DOHH2 (cell line): ENCODE data around the gene LSM2.

Experiments
- H3F3A ChIP-seq: fragments of 200-600 bp; sonication (generic), shearing (Covaris generic); 2 replicates; pipeline ENCODE4 v1.6.0; 2016; ENCODE audit warnings: antibody characterized with exemption, mild to moderate bottlenecking; ENCODE audit not compliant: control insufficient read depth, insufficient read depth
- H3K27ac ChIP-seq: fragments of 200-600 bp; sonication (generic); 2 replicates; pipeline ENCODE4 v1.5.1; 2014; ENCODE audit warnings: low read depth, mild to moderate bottlenecking, low read length, moderate library complexity
- H3K27me3 ChIP-seq: fragments of 200-600 bp; sonication (generic); 2 replicates; pipeline ENCODE4 v1.6.1; 2014; ENCODE audit warnings: mild to moderate bottlenecking, low read length, mixed read lengths; ENCODE audit not compliant: control insufficient read depth
- H3K36me3 ChIP-seq: fragments of 200-600 bp; sonication (generic); 2 replicates; pipeline ENCODE4 v1.6.1; 2014; ENCODE audit warnings: mild to moderate bottlenecking, low read length, moderate library complexity, mixed read lengths; ENCODE audit not compliant: control insufficient read depth
- H3K4me1 ChIP-seq: fragments of 200-600 bp; sonication (generic); 2 replicates; pipeline ENCODE4 v1.6.1; 2014; ENCODE audit warnings: mild to moderate bottlenecking, low read length, mixed read lengths; ENCODE audit not compliant: control insufficient read depth
- H3K4me2 ChIP-seq: fragments of 200-600 bp; sonication (generic); 2 replicates; pipeline ENCODE4 v1.6.0; 2014; ENCODE audit warnings: mild to moderate bottlenecking, low read length, moderate library complexity
- H3K4me3 ChIP-seq: fragments of 200-600 bp; sonication (generic); 2 replicates; pipeline ENCODE4 v1.5.1; 2014; ENCODE audit warnings: mild to moderate bottlenecking, low read length, mixed read lengths
- H3K79me2 ChIP-seq: fragments of 200-600 bp; sonication (generic); 2 replicates; pipeline ENCODE4 v1.6.1; 2014; ENCODE audit warnings: mild to moderate bottlenecking, low read length, mixed read lengths; ENCODE audit not compliant: control insufficient read depth
- H3K9me2 ChIP-seq: fragments of 200-600 bp; sonication (generic); replicated peaks from 2 replicates; pipeline ENCODE4 v1.6.1; 2014; ENCODE audit warnings: mild to moderate bottlenecking, low read length, mixed read lengths; ENCODE audit not compliant: control insufficient read depth
- H3K9me3 ChIP-seq: fragments of 200-600 bp; sonication (generic); 2 replicates; pipeline ENCODE4 v1.6.1; 2014; ENCODE audit warnings: antibody characterized with exemption, low read length, mixed read lengths; ENCODE audit not compliant: control insufficient read depth, insufficient read depth
- H4K20me1 ChIP-seq: fragments of 200-600 bp; sonication (generic); 2 replicates; pipeline ENCODE4 v1.6.0; 2014; ENCODE audit warnings: low read depth, mild to moderate bottlenecking, antibody characterized with exemption, low read length, moderate library complexity; ENCODE audit not compliant: control insufficient read depth, insufficient read depth
- CTCF ChIP-seq: fragments of 200-600 bp; sonication (generic); IDR thresholded peaks from one replicate; pipeline ENCODE4 v1.5.1; 2014; ENCODE audit warnings: antibody characterized with exemption, mild to moderate bottlenecking, low read depth, low read length; ENCODE audit not compliant: poor library complexity, severe bottlenecking
- EZH2phosphoT487 ChIP-seq: fragments of 200-600 bp; sonication (generic); IDR thresholded peaks from 2 replicates; pipeline ENCODE4 v1.6.1; 2017; ENCODE audit warnings: borderline replicate concordance, mild to moderate bottlenecking, antibody characterized with exemption, low read length, moderate library complexity, mixed read lengths

LSM2 gene

GRCh38 chr6:31781244-31782125 is 25.3 kb downstream of the LSM2 start:
- Histone ChIP-seq H3K9me2 (no peaks in the 10 kb centered on the region), H3F3A (no peaks in the 10 kb centered on the region), H3K9me3 (no peaks in the 10 kb centered on the region), H3K4me3 (no peak overlapping the region), H3K36me3 (peaks cover 80% of the 10 kb centered on the region), H3K4me1 (peaks cover 15% of the 10 kb centered on the region), H3K27me3 (no peaks in the 10 kb centered on the region), H3K4me2 (no peak overlapping the region), H3K27ac (no peak overlapping the region), H3K79me2 (no peaks in the 10 kb centered on the region), H4K20me1 (no peaks in the 10 kb centered on the region)
- TF ChIP-seq EZH2phosphoT487 = no peak
- TF ChIP-seq CTCF = no peak

DNA sequence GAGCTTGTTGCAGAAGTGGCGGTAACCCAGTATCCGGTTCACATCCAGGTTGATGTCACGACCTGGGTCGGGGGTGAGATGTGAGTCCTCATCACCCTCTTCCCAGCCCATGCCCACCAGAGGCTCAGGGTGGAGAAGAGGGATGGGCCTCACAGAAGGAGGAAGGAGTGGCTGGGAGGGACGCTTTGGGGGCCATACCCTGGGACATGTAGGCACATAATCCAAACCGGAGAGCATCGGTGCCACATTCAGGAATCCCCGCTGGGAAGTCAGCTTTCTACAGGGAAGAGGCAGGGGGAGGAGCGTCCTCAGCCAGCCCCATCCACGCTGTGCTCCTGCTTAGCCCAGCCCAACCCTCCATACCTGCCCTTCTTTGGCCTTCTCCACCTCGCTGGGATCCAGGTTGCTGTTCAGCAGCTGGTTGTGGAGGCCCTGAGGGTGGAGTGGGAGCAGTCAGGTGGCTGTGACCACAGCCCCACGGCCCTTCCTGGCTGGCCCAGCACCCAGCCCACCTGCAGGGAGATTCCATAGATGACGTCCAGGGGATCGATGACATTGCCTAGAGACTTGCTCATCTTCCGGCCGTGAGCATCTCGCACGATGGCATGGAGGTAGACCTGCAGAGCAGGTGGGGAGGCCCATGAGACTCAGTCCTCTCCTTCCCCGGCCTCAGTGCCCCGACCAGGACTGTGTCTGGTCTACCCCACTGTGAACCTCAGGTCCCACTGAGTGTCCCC is 26.1 kb downstream of the LSM2 start:
- H3F3A ChIP-seq = no peaks in the 10 kb centered on the region
- no peak overlapping the region for H3K27ac ChIP-seq
- H3K36me3 ChIP-seq = peaks cover 74% of the 10 kb centered on the region
- TF ChIP-seq EZH2phosphoT487 (no peak), CTCF (no peak)
- no peaks in the 10 kb centered on the region for H3K27me3 ChIP-seq
- H3K9me2 ChIP-seq = no peaks in the 10 kb centered on the region
- H3K4me2 ChIP-seq = no peak overlapping the region
- H3K9me3 ChIP-seq = no peaks in the 10 kb centered on the region
- peaks cover 17% of the 10 kb centered on the region for H3K4me1 ChIP-seq
- no peak overlapping the region for H3K4me3 ChIP-seq
- no peaks in the 10 kb centered on the region for H3K79me2 ChIP-seq
- H4K20me1 ChIP-seq = no peaks in the 10 kb centered on the region

- Histone ChIP-seq H3K9me2 (no peaks in the 10 kb centered on the region), H3K36me3 (peaks cover 66% of the 10 kb centered on the region), H3K27ac (no peak overlapping the region)
Observed at GRCh38 chr6:31779908-31780307, 26.9 kb downstream of the LSM2 start.

More at GRCh38 chr6:31779908-31780307, 26.9 kb downstream of the LSM2 start:
- TF ChIP-seq EZH2phosphoT487 (no peak), CTCF (no peak)
- Histone ChIP-seq H3K79me2 (no peaks in the 10 kb centered on the region), H3K4me2 (no peak overlapping the region), H4K20me1 (no peaks in the 10 kb centered on the region), H3F3A (no peaks in the 10 kb centered on the region), H3K27me3 (no peaks in the 10 kb centered on the region), H3K4me3 (no peak overlapping the region), H3K9me3 (no peaks in the 10 kb centered on the region), H3K4me1 (peaks cover 17% of the 10 kb centered on the region)
